ENCODE measurements around the gene SIRPB2. TPM values are rescaled to one million over a fixed set of nuclear protein-coding genes. Genes with fewer than 3 reads are reported as not detected.

Gene SIRPB2
- total RNA-seq, 1 donor from 2014 or later: 8.6 TPM

DNA sequence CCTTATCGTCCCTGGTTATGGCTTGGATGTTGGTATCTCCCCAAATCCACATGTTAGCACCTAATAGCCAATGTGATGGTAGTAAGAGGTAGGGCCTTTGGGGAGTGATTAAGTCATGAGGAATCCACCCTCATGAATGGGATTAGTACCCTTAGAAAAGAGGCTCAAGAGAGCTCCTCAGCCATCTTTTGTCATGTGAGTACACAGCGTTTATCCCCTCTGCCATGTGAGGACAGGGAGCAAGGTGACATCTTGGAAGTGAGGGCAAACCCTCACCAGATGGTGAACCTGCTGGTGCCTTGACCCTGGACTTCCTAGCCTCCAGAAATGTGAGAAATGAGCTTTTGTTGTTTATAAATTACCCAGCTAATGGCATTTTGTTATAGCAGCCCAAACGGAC lies 16.1 kb upstream of the SIRPB2 start:
- H3K36me3 ChIP-seq: no peaks in the 10 kb centered on the region
- TF ChIP-seq, protein P1, sequence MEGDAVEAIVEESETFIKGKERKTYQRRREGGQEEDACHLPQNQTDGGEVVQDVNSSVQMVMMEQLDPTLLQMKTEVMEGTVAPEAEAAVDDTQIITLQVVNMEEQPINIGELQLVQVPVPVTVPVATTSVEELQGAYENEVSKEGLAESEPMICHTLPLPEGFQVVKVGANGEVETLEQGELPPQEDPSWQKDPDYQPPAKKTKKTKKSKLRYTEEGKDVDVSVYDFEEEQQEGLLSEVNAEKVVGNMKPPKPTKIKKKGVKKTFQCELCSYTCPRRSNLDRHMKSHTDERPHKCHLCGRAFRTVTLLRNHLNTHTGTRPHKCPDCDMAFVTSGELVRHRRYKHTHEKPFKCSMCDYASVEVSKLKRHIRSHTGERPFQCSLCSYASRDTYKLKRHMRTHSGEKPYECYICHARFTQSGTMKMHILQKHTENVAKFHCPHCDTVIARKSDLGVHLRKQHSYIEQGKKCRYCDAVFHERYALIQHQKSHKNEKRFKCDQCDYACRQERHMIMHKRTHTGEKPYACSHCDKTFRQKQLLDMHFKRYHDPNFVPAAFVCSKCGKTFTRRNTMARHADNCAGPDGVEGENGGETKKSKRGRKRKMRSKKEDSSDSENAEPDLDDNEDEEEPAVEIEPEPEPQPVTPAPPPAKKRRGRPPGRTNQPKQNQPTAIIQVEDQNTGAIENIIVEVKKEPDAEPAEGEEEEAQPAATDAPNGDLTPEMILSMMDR (IDR thresholded peaks at IDR 0.05): no peak
- no peaks in the 10 kb centered on the region for H3K4me1 ChIP-seq
- H3K27me3 ChIP-seq: no peaks in the 10 kb centered on the region
- DNase-seq (ENCODE audit: low spot score in 2 of 2): no peak
- peaks cover 0 to 8% of the 10 kb centered on the region in 2 donors for H3K9me3 ChIP-seq
- no peak overlapping the region for H3K4me3 ChIP-seq
- H3K27ac ChIP-seq: no peak overlapping the region
- intact Hi-C loops (cut with DNase I): no loop called here

DNA sequence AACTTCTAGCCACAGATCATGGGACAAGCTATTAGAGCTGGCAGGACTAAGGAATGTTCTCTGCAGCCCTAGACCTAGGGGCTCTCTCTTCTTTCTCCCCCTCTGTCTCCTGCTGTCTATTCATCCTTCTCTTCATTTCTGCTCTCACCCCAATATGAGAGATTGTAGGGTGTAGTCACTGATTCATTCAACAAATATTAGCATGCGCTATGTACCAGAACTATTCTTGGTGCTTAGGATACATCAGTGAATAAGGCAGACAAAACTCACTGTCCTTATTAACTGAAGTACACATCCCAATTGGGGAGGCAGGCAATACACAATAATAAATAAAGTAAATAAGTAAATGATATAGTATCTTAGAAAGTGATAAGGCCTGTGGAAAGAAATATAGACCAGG lies 14.7 kb upstream of the SIRPB2 start:
- H3K4me1 ChIP-seq: no peaks in the 10 kb centered on the region
- no peak overlapping the region for H3K4me3 ChIP-seq
- intact Hi-C loops (cut with DNase I): no loop called here
- DNase-seq (ENCODE audit: low spot score in 2 of 2): no peak
- no peaks in the 10 kb centered on the region for H3K27me3 ChIP-seq
- peaks cover 0 to 11% of the 10 kb centered on the region in 2 donors for H3K9me3 ChIP-seq
- H3K36me3 ChIP-seq: no peaks in the 10 kb centered on the region
- no peak overlapping the region for H3K27ac ChIP-seq
- TF ChIP-seq, protein P1 (IDR thresholded peaks at IDR 0.05): no peak

DNA sequence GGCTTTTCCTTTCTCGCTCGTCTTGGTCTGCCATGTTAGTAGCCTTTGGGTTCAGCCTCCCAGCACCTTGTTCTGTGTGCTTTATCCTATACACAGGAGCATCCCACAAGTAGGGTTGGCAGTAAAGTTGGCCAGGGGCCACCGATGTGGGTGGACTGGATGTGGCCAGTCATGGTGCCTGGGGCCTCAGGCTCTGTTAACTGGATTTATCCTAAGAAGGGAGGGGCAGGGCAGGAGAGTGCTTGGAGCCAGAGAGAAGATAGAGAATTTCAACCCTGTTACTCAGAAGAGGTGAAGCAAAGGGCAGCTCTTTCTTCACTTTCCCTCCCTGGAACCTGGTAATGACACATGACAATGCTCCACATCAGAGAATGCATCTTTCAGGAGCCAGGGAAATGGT lies 14.1 kb upstream of the SIRPB2 start:
- H3K36me3 ChIP-seq: no peaks in the 10 kb centered on the region
- intact Hi-C loops (cut with DNase I): no loop called here
- H3K9me3 ChIP-seq: peaks cover 0 to 11% of the 10 kb centered on the region in 2 donors
- TF ChIP-seq, protein P1 (IDR thresholded peaks at IDR 0.05): no peak
- H3K4me3 ChIP-seq: no peak overlapping the region
- H3K4me1 ChIP-seq: no peaks in the 10 kb centered on the region
- H3K27me3 ChIP-seq: no peaks in the 10 kb centered on the region
- DNase-seq (ENCODE audit: low spot score in 2 of 2): no peak
- H3K27ac ChIP-seq: no peak overlapping the region

DNA sequence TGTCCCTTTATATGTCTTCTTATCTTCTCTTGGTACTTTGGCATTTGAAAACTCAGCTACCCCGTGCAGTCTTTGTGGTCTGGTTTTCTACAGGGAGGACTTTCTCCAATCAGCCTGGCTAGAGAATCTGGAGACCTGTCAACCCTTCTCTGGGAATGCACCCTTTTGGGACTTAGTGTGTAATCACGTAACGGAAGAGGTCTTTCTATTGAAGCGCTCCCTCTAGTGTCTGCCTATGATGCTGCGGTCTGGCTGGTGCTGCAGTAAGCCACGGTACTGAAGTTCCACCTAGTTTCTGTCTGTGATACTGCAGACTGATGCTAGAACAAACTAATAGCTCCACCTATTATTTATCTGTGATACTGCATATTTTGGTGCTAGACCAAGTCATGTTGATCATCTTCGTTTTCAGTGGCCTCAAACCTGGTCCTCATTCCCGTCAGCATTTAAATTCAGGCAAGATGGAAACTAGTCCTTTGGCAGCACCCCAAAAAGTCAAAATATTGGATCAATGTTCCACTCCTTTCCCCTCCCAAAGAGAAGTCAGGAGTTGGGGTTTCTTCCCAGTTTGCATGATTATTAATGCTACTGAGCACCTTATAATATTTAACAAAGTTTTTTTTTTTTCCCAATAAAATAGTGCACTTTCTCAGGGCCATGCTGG lies 12.5 kb upstream of the SIRPB2 start:
- TF ChIP-seq, protein P1 (IDR thresholded peaks at IDR 0.05): peak; percentile 43 to 74 (median 61)
- Histone ChIP-seq H3K9me3 (peaks cover 0 to 11% of the 10 kb centered on the region in 2 donors), H3K27ac (no peak overlapping the region), H3K4me3 (no peak overlapping the region), H3K4me1 (no peaks in the 10 kb centered on the region), H3K36me3 (no peaks in the 10 kb centered on the region), H3K27me3 (no peaks in the 10 kb centered on the region)
- intact Hi-C loops (cut with DNase I): no loop called here
- DNase-seq (ENCODE audit: low spot score in 2 of 2): peak; percentile 27 to 78

DNA sequence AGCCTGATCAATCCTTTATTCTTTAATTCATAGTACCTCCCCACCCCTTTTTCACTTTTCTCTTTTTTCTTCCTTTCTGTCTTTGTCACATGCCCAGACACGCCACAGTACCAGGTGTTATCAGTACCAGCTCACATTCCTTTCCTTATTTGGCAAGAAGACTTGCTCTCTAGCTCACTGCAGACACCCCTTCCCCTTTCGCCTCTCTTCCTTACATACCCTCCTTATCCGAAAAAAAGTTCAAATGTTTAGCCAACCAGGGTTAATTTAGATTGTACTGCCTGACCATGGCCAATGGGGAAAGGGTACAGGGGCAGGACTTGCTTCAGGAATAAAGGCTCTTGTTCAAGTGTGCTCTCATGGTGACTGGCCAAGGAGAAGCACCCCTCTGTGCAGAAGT lies 9.3 kb upstream of the SIRPB2 start:
- Histone ChIP-seq H3K27me3 (no peaks in the 10 kb centered on the region), H3K4me3 (no peak overlapping the region), H3K4me1 (no peaks in the 10 kb centered on the region), H3K36me3 (no peaks in the 10 kb centered on the region), H3K9me3 (peaks cover 0 to 11% of the 10 kb centered on the region in 2 donors), H3K27ac (no peak overlapping the region)
- intact Hi-C loops (cut with DNase I): no loop called here
- no peak for DNase-seq (ENCODE audit: low spot score in 2 of 2)
- TF ChIP-seq, protein P1 (IDR thresholded peaks at IDR 0.05): no peak
